HCT116 (cell line): ENCODE measurements around the gene PTCSC3. TPM values are rescaled to one million over a fixed set of nuclear protein-coding genes. Genes with fewer than 3 reads are reported as not detected.

ENCODE experiments used
- ATAC-seq: fragments of 200-7000 bp; cut with Tn5 transposase; 2 replicates; pipeline ENCODE4 v1.9.1; 2020; ENCODE audit warnings: mild to moderate bottlenecking, moderate library complexity
- BruUV-seq: library from RNA; stranded (reverse); fragments of 400-500 nt; replicated peaks from 2 replicates; lab custom pipeline; 2021; lab: Mats Ljungman, UMichigan
- CTCF ChIA-PET: fragments of 300-600 bp; sonication (Branson Sonifier 250); formaldehyde crosslinking; loops from one replicate; lab custom pipeline; 2021; ENCODE audit warnings: antibody characterized with exemption; lab: Charles Lee
- POLR2A ChIA-PET: fragments of 300-600, 350-600 bp; sonication (Branson Sonifier 250); formaldehyde crosslinking; loops from one replicate; lab custom pipeline; 2021; ENCODE audit warnings: antibody characterized with exemption; lab: Charles Lee
- RAD21 ChIA-PET, 2 experiments: fragments of 300-600 bp; sonication (Branson Sonifier 250); formaldehyde crosslinking; loops; one replicate each; lab custom pipeline; 2023; ENCODE audit warnings: low total read pairs in 2 of 2; ENCODE audit not compliant: uncharacterized antibody in 2 of 2, unreplicated experiment in 2 of 2, low non-redundant PET in 1 of 2; lab: Charles Lee
- DNase-seq: peaks from one replicate; pipeline ENCODE4 v3.0.0-alpha.2; 2010; ENCODE audit warnings: low read depth, low spot score
- H2AFZ ChIP-seq: fragments of 200-600 bp; shearing (Covaris generic), sonication (generic); 2 replicates; pipeline ENCODE4 v1.6.1; 2017; ENCODE audit warnings: low read depth, mixed run types, mixed read lengths, antibody characterized with exemption, low read length; ENCODE audit not compliant: poor library complexity, severe bottlenecking
- H3K27ac ChIP-seq: 2 replicates; pipeline ENCODE4 v1.5.1; 2012; ENCODE audit warnings: low read depth, low read length
- H3K27me3 ChIP-seq: fragments of 200-600 bp; sonication (generic); 2 replicates; pipeline ENCODE4 v1.6.1; 2016; ENCODE audit warnings: mixed run types, low read length, mixed read lengths; ENCODE audit not compliant: insufficient read depth
- H3K36me3 ChIP-seq, 2 experiments: fragments of 200-500 bp in 1 of 2; fragments of 200-600 bp in 1 of 2; sonication (Bioruptor generic) in 1 of 2; sonication (generic) in 1 of 2; 2 replicates each; pipeline versions ENCODE4 v1.5.1 to v1.6.1; 2014 to 2016; ENCODE audit warnings: low read length in 2 of 2, inconsistent platforms in 1 of 2, mixed read lengths in 1 of 2, mixed run types in 1 of 2; ENCODE audit not compliant: insufficient read depth in 2 of 2, control insufficient read depth in 1 of 2
- H3K4me1 ChIP-seq, 2 experiments: fragments of 200-600 bp in 1 of 2; sonication (generic) in 1 of 2; 2 replicates each; pipeline versions ENCODE4 v1.5.1 to v1.6.1; 2012 to 2017; ENCODE audit warnings: low read length in 2 of 2, inconsistent platforms in 1 of 2, mild to moderate bottlenecking in 1 of 2, mixed read lengths in 1 of 2, mixed run types in 1 of 2, moderate library complexity in 1 of 2; ENCODE audit not compliant: insufficient read depth in 2 of 2, control insufficient read depth in 1 of 2
- H3K4me2 ChIP-seq: fragments of 200-600 bp; sonication (generic); 2 replicates; pipeline ENCODE4 v1.6.1; 2017; ENCODE audit warnings: mixed run types, low read length, mixed read lengths
- H3K4me3 ChIP-seq, 2 experiments: fragments of 200-600 bp in 1 of 2; sonication (generic) in 1 of 2; replicated peaks in 1 of 2; 2 replicates each; pipeline ENCODE4 v1.5.1; 2011 to 2016; ENCODE audit warnings: low read length in 2 of 2, control low read depth in 1 of 2, low read depth in 1 of 2, mild to moderate bottlenecking in 1 of 2, mixed read lengths in 1 of 2, mixed run types in 1 of 2
- H3K79me2 ChIP-seq: fragments of 200-600 bp; sonication (generic); 2 replicates; pipeline ENCODE4 v1.6.1; 2017; ENCODE audit warnings: mild to moderate bottlenecking, mixed run types, low read length, moderate library complexity, mixed read lengths; ENCODE audit not compliant: insufficient read depth
- H3K9ac ChIP-seq: fragments of 200-600 bp; sonication (generic); 2 replicates; pipeline ENCODE4 v1.6.1; 2016; ENCODE audit warnings: low read length, mixed read lengths
- H3K9me2 ChIP-seq: fragments of 200-600 bp; sonication (generic), shearing (Covaris generic); 2 replicates; pipeline ENCODE4 v1.6.1; 2017; ENCODE audit warnings: mixed run types, mild to moderate bottlenecking, moderate library complexity; ENCODE audit not compliant: insufficient read depth
- H3K9me3 ChIP-seq, 2 experiments: fragments of 200-500 bp in 1 of 2; fragments of 200-600 bp in 1 of 2; sonication (Bioruptor generic) in 1 of 2; sonication (generic) in 1 of 2; 2 replicates each; pipeline ENCODE4 v1.6.1; 2014 to 2017; ENCODE audit warnings: low read length in 2 of 2, mixed read lengths in 2 of 2, inconsistent platforms in 1 of 2, low read depth in 1 of 2, mild to moderate bottlenecking in 1 of 2, mixed run types in 1 of 2, moderate library complexity in 1 of 2; ENCODE audit not compliant: control insufficient read depth in 1 of 2, insufficient read depth in 1 of 2
- H4K20me1 ChIP-seq: fragments of 200-600 bp; sonication (generic), shearing (Covaris generic); 2 replicates; pipeline ENCODE4 v1.6.1; 2017; ENCODE audit warnings: mixed run types, mild to moderate bottlenecking, moderate library complexity; ENCODE audit not compliant: insufficient read depth
- ATF3 ChIP-seq: IDR thresholded peaks from 2 replicates; pipeline ENCODE4 v1.6.1; 2012
- CBX3 ChIP-seq: IDR thresholded peaks from 2 replicates; pipeline ENCODE4 v1.6.1; 2012; ENCODE audit warnings: low read depth
- CEBPB ChIP-seq: IDR thresholded peaks from 2 replicates; pipeline ENCODE4 v1.6.1; 2012; ENCODE audit warnings: low read depth
- EGR1 ChIP-seq: IDR thresholded peaks from 2 replicates; pipeline ENCODE4 v1.6.1; 2012; ENCODE audit warnings: low read depth
- ELF1 ChIP-seq: IDR thresholded peaks from 2 replicates; pipeline ENCODE4 v1.6.1; 2012; ENCODE audit warnings: low read depth, borderline replicate concordance
- EZH2 ChIP-seq: fragments of 200-600 bp; sonication (generic); IDR thresholded peaks from 2 replicates; pipeline ENCODE4 v1.6.1; 2017; ENCODE audit warnings: antibody characterized with exemption, mixed run types
- FOSL1 ChIP-seq: IDR thresholded peaks from 2 replicates; pipeline ENCODE4 v1.6.1; 2012; ENCODE audit warnings: low read depth
- MAX ChIP-seq: IDR thresholded peaks from 2 replicates; pipeline ENCODE4 v1.6.1; 2012
- POLR2A ChIP-seq: IDR thresholded peaks from 2 replicates; pipeline ENCODE4 v1.7.0; 2011; ENCODE audit warnings: borderline replicate concordance; ENCODE audit not compliant: insufficient read depth, insufficient read length; ENCODE audit errors: extremely low read depth
- RAD21 ChIP-seq: IDR thresholded peaks from 2 replicates; pipeline ENCODE4 v1.6.1; 2012; ENCODE audit warnings: low read depth, mild to moderate bottlenecking
- SIN3A ChIP-seq: IDR thresholded peaks from 2 replicates; pipeline ENCODE4 v1.6.1; 2012; ENCODE audit warnings: low read depth
- SP1 ChIP-seq: IDR thresholded peaks from 2 replicates; pipeline ENCODE4 v1.6.1; 2012; ENCODE audit warnings: low read depth
- SRF ChIP-seq: IDR thresholded peaks from 2 replicates; pipeline ENCODE4 v1.6.1; 2012; ENCODE audit warnings: low read depth
- YY1 ChIP-seq: IDR thresholded peaks from 2 replicates; pipeline ENCODE4 v1.6.1; 2011; ENCODE audit warnings: low read length, low read depth, moderate library complexity, mild to moderate bottlenecking; ENCODE audit not compliant: insufficient replicate concordance; ENCODE audit errors: extremely low read depth
- ZFX ChIP-seq: fragments of 450-650 bp; IDR thresholded peaks from 2 replicates; pipeline ENCODE4 v1.6.1; 2017
- intact Hi-C: fragments of 100-400 bp; cut with micrococcal nuclease; formaldehyde crosslinking; loops from 2 replicates; pipeline ENCODE4 v1.10.0; 2022
- total RNA-seq: library from RNA; stranded (reverse); gene quantifications from one replicate; pipeline ENCODE4 v1.2.1, GENCODE V29; 2021; ENCODE audit not compliant: unreplicated experiment
- TF ChIP-seq, protein P1 (sequence below), 3 experiments: fragments of 200-600 bp in 1 of 3; sonication (generic) in 1 of 3; IDR thresholded peaks in 2 of 3; conservative IDR thresholded peaks in 1 of 3; 2 replicates each; pipeline ENCODE4 v1.5.1; 2012 to 2017; ENCODE audit warnings: low read depth in 2 of 3, low read length in 2 of 3, antibody characterized with exemption in 1 of 3, borderline replicate concordance in 1 of 3, control low read depth in 1 of 3, mild to moderate bottlenecking in 1 of 3, mixed read lengths in 1 of 3, mixed run types in 1 of 3, moderate library complexity in 1 of 3; ENCODE audit not compliant: insufficient read depth in 1 of 3

The PTCSC3 gene
- total RNA-seq, 1 experiment from 2014 or later, result not detected

- intact Hi-C loops, result no loop called here
- Histone ChIP-seq H3K4me1 (no peaks in the 10 kb centered on the region), H3K27ac (no peak overlapping the region), H3K4me2 (no peak overlapping the region), H3K9me3 (no peaks in the 10 kb centered on the region), H3K36me3 (no peaks in the 10 kb centered on the region), H3K27me3 (0 out of 2 replicates have a peak, but pooled peaks cover 7% of the 10 kb centered on the region), H3K79me2 (no peaks in the 10 kb centered on the region), H3K4me3 (no peak overlapping the region), H2AFZ (no peak overlapping the region), H4K20me1 (no peaks in the 10 kb centered on the region), H3K9ac (no peak overlapping the region)
- ATAC-seq, result no peak
- ChIA-PET CTCF (no interaction called here), RAD21 (no interaction called here), POLR2A (no interaction called here)
- no peak for DNase-seq
- no TSS peak for BruUV-seq
- TF ChIP-seq SP1, result no peak
- TF ChIP-seq CBX3, result no peak
- TF ChIP-seq SIN3A, result no peak
- no peak for TF ChIP-seq ZFX
- TF ChIP-seq, protein P1, sequence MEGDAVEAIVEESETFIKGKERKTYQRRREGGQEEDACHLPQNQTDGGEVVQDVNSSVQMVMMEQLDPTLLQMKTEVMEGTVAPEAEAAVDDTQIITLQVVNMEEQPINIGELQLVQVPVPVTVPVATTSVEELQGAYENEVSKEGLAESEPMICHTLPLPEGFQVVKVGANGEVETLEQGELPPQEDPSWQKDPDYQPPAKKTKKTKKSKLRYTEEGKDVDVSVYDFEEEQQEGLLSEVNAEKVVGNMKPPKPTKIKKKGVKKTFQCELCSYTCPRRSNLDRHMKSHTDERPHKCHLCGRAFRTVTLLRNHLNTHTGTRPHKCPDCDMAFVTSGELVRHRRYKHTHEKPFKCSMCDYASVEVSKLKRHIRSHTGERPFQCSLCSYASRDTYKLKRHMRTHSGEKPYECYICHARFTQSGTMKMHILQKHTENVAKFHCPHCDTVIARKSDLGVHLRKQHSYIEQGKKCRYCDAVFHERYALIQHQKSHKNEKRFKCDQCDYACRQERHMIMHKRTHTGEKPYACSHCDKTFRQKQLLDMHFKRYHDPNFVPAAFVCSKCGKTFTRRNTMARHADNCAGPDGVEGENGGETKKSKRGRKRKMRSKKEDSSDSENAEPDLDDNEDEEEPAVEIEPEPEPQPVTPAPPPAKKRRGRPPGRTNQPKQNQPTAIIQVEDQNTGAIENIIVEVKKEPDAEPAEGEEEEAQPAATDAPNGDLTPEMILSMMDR (IDR thresholded peaks at IDR 0.05 in 2 of 3, conservative IDR thresholded peaks at IDR 0.05 in 1 of 3; ENCODE audit: borderline replicate concordance in 1 of 3, insufficient read depth in 1 of 3, low read depth in 2 of 3, low read length in 2 of 3), result no peak
- no peak for TF ChIP-seq ELF1
- TF ChIP-seq RAD21, result no peak
- TF ChIP-seq POLR2A, result no peak
- TF ChIP-seq ATF3, result no peak
- TF ChIP-seq MAX, result no peak
- no peak for TF ChIP-seq EZH2
- TF ChIP-seq FOSL1, result no peak
- no peak for TF ChIP-seq CEBPB
- no peak for TF ChIP-seq SRF
- no peak for TF ChIP-seq YY1
- no peak for TF ChIP-seq EGR1
- TF ChIP-seq, all 23 proteins: peak for 0
- no peaks in the 10 kb centered on the region for H3K9me2 ChIP-seq
These were observed 16.0 kb upstream of the PTCSC3 start for GRCh38 chr14:36192530-36192929.
